Thyroid gland (tissue), 4 donors: ENCODE data around the gene ESPNL. TPM values are rescaled to one million over a fixed set of nuclear protein-coding genes. Genes with fewer than 3 reads are reported as not detected.

Source experiments
- DNase-seq, 2 donors: peaks; one replicate each; pipeline ENCODE4 v3.0.0-alpha.2; 2019
- H3K27ac ChIP-seq, 3 donors: fragments of 200-600 bp; sonication (generic); 1 replicate in 2 of 3; 2 replicates in 1 of 3; pipeline ENCODE4 v1.5.1; 2016 to 2019; ENCODE audit warnings: mild to moderate bottlenecking in 1 of 3, moderate library complexity in 1 of 3
- H3K27me3 ChIP-seq: fragments of 200-600 bp; sonication (generic); one replicate; pipeline ENCODE4 v1.5.1; 2019
- H3K36me3 ChIP-seq, 2 donors: fragments of 200-600 bp; sonication (generic); one replicate each; pipeline ENCODE4 v1.5.1; 2016 to 2019
- H3K4me1 ChIP-seq, 2 donors: fragments of 200-600 bp; sonication (generic); one replicate each; pipeline ENCODE4 v1.5.1; 2017 to 2019
- H3K4me3 ChIP-seq, 3 donors: fragments of 200-600 bp; sonication (generic); replicated peaks in 1 of 3; 1 replicate in 2 of 3; 2 replicates in 1 of 3; pipeline ENCODE4 v1.5.1; 2016; ENCODE audit warnings: mild to moderate bottlenecking in 1 of 3
- H3K9me3 ChIP-seq: fragments of 200-600 bp; sonication (generic); one replicate; pipeline ENCODE4 v1.5.1; 2017
- CTCF ChIP-seq, 6 experiments: fragments of 200-600 bp in 3 of 6; fragments of 450-650 bp in 3 of 6; sonication (generic) in 3 of 6; IDR thresholded peaks; one replicate each; pipeline ENCODE4 v1.5.1; 2016 to 2019; ENCODE audit warnings: antibody characterized with exemption in 6 of 6, mild to moderate bottlenecking in 2 of 6, inconsistent platforms in 1 of 6, moderate library complexity in 1 of 6
- POLR2A ChIP-seq, 2 donors: fragments of 450-650 bp; IDR thresholded peaks; one replicate each; pipeline ENCODE4 v1.6.1; 2017; ENCODE audit warnings: antibody characterized with exemption in 2 of 2, mild to moderate bottlenecking in 2 of 2, moderate library complexity in 1 of 2
- WGBS, 2 donors: methylation state at CpG; one replicate each; pipeline ENCODE4 v1.1.5; 2017; 5-methylcytosine and 5-hydroxymethylcytosine counted together
- intact Hi-C: fragments of 100-400 bp; cut with DNase I; formaldehyde crosslinking; loops from one replicate; pipeline ENCODE4 v1.15.1; 2023
- total RNA-seq, 4 donors: library from RNA; depleted of rRNA; stranded (reverse); fragments of >200 nt; gene quantifications; one replicate each; pipeline ENCODE4 v1.2.3, GENCODE V29; 2016

ESPNL gene
- total RNA-seq, 4 donors from 2014 or later, result 0.11 to 3.8 (median 2.6) TPM

DNA sequence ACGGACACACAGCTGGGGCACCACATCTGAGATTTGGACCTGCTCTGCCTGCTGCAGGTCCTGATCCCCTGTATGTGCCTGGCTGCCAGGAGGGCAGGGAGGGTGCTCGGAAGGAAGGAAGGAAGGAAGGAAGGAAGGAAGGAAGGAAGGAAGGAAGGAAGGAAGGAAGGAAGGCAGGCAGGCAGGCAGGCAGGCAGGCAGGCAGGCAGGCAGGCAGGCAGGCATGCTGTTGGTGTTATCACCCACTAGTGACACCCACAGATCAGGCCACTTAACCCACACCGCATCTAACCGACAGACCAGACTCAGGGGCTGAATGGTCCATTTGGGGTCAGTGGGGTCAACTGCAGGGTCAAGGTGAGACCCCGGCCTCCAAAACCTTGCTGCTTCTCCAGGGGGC lies 44.1 kb downstream of the ESPNL start:
- no peak for TF ChIP-seq POLR2A (IDR thresholded peaks at IDR 0.05)
- TF ChIP-seq CTCF (IDR thresholded peaks at IDR 0.05), result no peak
- Histone ChIP-seq H3K4me3 (no peak overlapping the region), H3K9me3 (no peaks in the 10 kb centered on the region), H3K27ac (no peak overlapping the region), H3K36me3 (no peaks in the 10 kb centered on the region), H3K4me1 (peaks cover 7 to 30% of the 10 kb centered on the region in 2 donors), H3K27me3 (no peaks in the 10 kb centered on the region)
- intact Hi-C loops, result no loop called here
- no peak for DNase-seq
- 85 to 90% methylated on average over 4 to 5 of the region's 5 CpGs for WGBS, 2 donors

DNA sequence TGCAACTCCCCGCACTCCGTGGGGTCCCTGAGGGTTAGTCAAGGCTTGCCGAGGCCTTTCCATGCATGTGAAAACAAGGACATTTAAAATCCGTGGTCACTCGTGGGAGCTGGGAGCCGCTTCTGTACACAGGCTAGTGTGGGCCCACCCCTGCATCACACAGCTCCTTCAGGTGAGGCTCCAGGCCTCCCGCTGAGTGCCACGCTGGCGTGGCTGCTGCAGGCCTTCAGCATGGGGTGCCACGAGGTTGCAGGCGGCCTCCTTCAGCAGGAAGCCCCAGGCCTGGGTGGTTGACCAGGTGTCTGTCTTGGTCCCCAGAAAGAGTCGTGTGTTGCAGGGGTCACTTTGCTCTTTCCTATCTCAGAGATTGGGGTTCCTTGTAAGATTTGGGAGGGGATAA lies 44.9 kb downstream of the ESPNL start:
- H3K4me3 ChIP-seq, result no peak overlapping the region
- TF ChIP-seq POLR2A (IDR thresholded peaks at IDR 0.05), result no peak
- TF ChIP-seq CTCF (IDR thresholded peaks at IDR 0.05), result no peak

DNA sequence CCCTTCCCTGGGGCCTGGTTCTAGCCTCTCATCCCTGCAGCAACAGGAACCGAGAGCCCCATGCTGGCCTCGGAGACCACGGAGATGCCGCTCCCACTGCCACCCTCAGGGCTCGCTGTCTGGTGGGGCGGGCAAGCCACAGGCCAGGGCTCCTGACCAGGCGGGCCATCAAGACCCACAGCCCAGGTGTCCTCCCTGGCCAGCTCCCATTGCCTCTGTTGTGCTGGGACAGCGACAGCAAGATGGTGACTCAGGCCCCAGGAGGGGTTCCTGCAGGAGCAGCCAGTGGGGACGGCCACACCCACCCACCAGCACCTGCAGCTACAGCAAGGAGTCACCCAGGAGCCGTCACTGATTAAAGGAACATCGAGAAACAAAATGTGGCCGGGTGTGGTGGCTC lies 45.7 kb downstream of the ESPNL start:
- 95 to 100% methylated on average over 3 to 10 of the region's 12 CpGs for WGBS, 2 donors
- Histone ChIP-seq H3K27ac (no peak overlapping the region), H3K36me3 (no peaks in the 10 kb centered on the region), H3K27me3 (no peaks in the 10 kb centered on the region), H3K4me1 (peaks cover 7 to 28% of the 10 kb centered on the region in 2 donors), H3K9me3 (no peaks in the 10 kb centered on the region), H3K4me3 (no peak overlapping the region)
- intact Hi-C loops, result no loop called here
- no peak for DNase-seq
- TF ChIP-seq CTCF (IDR thresholded peaks at IDR 0.05) (no peak), POLR2A (IDR thresholded peaks at IDR 0.05) (no peak)

More for the DNA sequence above, 44.9 kb downstream of the ESPNL start:
- Histone ChIP-seq H3K9me3 (no peaks in the 10 kb centered on the region), H3K27ac (no peak overlapping the region), H3K27me3 (no peaks in the 10 kb centered on the region), H3K4me1 (peaks cover 7 to 28% of the 10 kb centered on the region in 2 donors), H3K36me3 (no peaks in the 10 kb centered on the region)
- intact Hi-C loops, result no loop called here
- 87 to 100% methylated on average over 2 to 5 of the region's 12 CpGs for WGBS, 2 donors
- DNase-seq, result no peak

DNA sequence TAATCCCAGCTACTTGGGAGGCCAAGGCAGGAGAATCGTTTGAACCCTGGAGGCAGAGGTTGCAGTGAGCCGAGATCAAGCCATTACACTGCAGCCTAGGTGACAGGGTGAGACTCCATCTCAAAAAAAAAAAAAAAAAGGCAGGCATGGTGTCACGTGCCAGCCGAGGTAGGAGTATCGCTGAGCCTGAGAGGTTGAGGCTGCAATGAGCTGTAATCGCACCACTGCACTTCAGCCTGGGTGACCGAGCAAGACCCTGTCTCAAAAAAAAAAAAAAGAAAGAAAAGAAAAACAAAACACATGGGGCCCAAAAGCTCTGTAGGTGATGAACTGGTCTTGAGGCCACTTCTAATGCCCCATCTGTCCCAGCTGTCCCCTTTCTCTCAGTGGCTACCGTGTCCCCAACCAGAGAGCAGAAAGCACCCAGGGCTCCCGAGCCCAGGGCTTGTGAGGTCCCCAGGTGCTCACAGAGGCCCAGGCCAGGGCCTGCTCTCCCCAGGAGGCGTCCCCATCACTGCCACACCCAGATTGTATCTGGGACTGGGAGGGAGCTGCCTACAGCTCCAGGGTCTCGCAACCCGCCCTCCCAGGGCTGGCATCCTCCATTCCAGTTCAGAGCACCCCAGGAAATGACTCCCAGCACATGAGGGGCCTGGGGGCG lies 46.9 kb downstream of the ESPNL start:
- Histone ChIP-seq H3K27me3 (no peaks in the 10 kb centered on the region), H3K4me3 (no peak overlapping the region), H3K9me3 (no peaks in the 10 kb centered on the region), H3K4me1 (peaks cover 7 to 24% of the 10 kb centered on the region in 2 donors), H3K36me3 (no peaks in the 10 kb centered on the region), H3K27ac (peak overlapping the region; percentile 30 to 61 (median 39))
- WGBS, 2 donors, result 38 to 43% methylated on average over 9 to 13 of the region's 13 CpGs
- TF ChIP-seq POLR2A (IDR thresholded peaks at IDR 0.05) (no peak), CTCF (IDR thresholded peaks at IDR 0.05) (no peak)
- intact Hi-C loops, result no loop called here
- peak; percentile 85 to 86 for DNase-seq

- Histone ChIP-seq H3K4me1 (peaks cover 7 to 16% of the 10 kb centered on the region in 2 donors), H3K9me3 (no peaks in the 10 kb centered on the region), H3K4me3 (no peak overlapping the region), H3K27ac (no peak overlapping the region), H3K27me3 (no peaks in the 10 kb centered on the region), H3K36me3 (no peaks in the 10 kb centered on the region)
- DNase-seq, result no peak
- WGBS, 2 donors, result 96 to 97% methylated on average over 9 to 13 of the region's 15 CpGs
- intact Hi-C loops, result no loop called here
- TF ChIP-seq POLR2A (IDR thresholded peaks at IDR 0.05), result no peak
- no peak for TF ChIP-seq CTCF (IDR thresholded peaks at IDR 0.05)
Measured at GRCh38 chr2:238148981-238149380, 48.8 kb downstream of the ESPNL start.
